DND-41 (cell line): ENCODE results near the gene DNAAF9.

Source experiments
- ATAC-seq: fragments of 200-7000 bp; cut with Tn5 transposase; 3 replicates; pipeline ENCODE4 v1.9.1; 2021; ENCODE audit warnings: low read depth; ENCODE audit not compliant: insufficient read depth
- DNase-seq: peaks from one replicate; pipeline ENCODE4 v3.0.0-alpha.2; 2020
- H2AFZ ChIP-seq: 2 replicates; pipeline ENCODE4 v1.6.0; 2012; ENCODE audit warnings: low read depth, low read length
- H3K27ac ChIP-seq: 2 replicates; pipeline ENCODE4 v1.5.1; 2012; ENCODE audit warnings: low read length, inconsistent platforms
- H3K27me3 ChIP-seq: fragments of 200-600 bp; sonication (generic); 2 replicates; pipeline ENCODE4 v1.6.0; 2012; ENCODE audit warnings: low read length, mild to moderate bottlenecking, inconsistent platforms; ENCODE audit not compliant: insufficient read depth, poor library complexity
- H3K36me3 ChIP-seq: 2 replicates; pipeline ENCODE4 v1.5.1; 2012; ENCODE audit warnings: low read length, inconsistent platforms; ENCODE audit not compliant: insufficient read depth
- H3K4me1 ChIP-seq: 2 replicates; pipeline ENCODE4 v1.5.1; 2012; ENCODE audit warnings: mild to moderate bottlenecking, low read length; ENCODE audit not compliant: insufficient read depth
- H3K4me2 ChIP-seq: 2 replicates; pipeline ENCODE4 v1.6.0; 2012; ENCODE audit warnings: mild to moderate bottlenecking, moderate library complexity, low read length, inconsistent platforms; ENCODE audit not compliant: insufficient read depth
- H3K4me3 ChIP-seq, 2 experiments: fragments of 200-600 bp in 1 of 2; shearing (Covaris generic) in 1 of 2; 2 replicates each; pipeline ENCODE4 v1.5.1; 2012 to 2016; ENCODE audit warnings: inconsistent platforms in 2 of 2, low read length in 2 of 2, mild to moderate bottlenecking in 2 of 2, low read depth in 1 of 2, moderate library complexity in 1 of 2
- H3K79me2 ChIP-seq: 2 replicates; pipeline ENCODE4 v1.6.0; 2012; ENCODE audit warnings: low read length, inconsistent platforms; ENCODE audit not compliant: insufficient read depth
- H3K9ac ChIP-seq: 2 replicates; pipeline ENCODE4 v1.6.0; 2012; ENCODE audit warnings: low read depth, mild to moderate bottlenecking, inconsistent platforms, low read length, moderate library complexity
- H3K9me3 ChIP-seq: 2 replicates; pipeline ENCODE4 v1.5.1; 2012; ENCODE audit warnings: low read length, moderate library complexity, mild to moderate bottlenecking, inconsistent platforms; ENCODE audit not compliant: insufficient read depth, severe bottlenecking
- H4K20me1 ChIP-seq: 2 replicates; pipeline ENCODE4 v1.6.0; 2012; ENCODE audit warnings: low read length; ENCODE audit not compliant: insufficient read depth
- EZH2 ChIP-seq: IDR thresholded peaks from 3 replicates; pipeline ENCODE4 v1.6.1; 2012; ENCODE audit warnings: borderline replicate concordance, low read depth, mild to moderate bottlenecking, moderate library complexity, low read length, inconsistent platforms; ENCODE audit not compliant: severe bottlenecking
- TF ChIP-seq, protein P1 (sequence below): IDR thresholded peaks from 2 replicates; pipeline ENCODE4 v1.5.1; 2012; ENCODE audit warnings: borderline replicate concordance, low read length, moderate library complexity, mild to moderate bottlenecking; ENCODE audit not compliant: poor library complexity, severe bottlenecking; ENCODE audit errors: extremely low read depth

Gene DNAAF9

DNA sequence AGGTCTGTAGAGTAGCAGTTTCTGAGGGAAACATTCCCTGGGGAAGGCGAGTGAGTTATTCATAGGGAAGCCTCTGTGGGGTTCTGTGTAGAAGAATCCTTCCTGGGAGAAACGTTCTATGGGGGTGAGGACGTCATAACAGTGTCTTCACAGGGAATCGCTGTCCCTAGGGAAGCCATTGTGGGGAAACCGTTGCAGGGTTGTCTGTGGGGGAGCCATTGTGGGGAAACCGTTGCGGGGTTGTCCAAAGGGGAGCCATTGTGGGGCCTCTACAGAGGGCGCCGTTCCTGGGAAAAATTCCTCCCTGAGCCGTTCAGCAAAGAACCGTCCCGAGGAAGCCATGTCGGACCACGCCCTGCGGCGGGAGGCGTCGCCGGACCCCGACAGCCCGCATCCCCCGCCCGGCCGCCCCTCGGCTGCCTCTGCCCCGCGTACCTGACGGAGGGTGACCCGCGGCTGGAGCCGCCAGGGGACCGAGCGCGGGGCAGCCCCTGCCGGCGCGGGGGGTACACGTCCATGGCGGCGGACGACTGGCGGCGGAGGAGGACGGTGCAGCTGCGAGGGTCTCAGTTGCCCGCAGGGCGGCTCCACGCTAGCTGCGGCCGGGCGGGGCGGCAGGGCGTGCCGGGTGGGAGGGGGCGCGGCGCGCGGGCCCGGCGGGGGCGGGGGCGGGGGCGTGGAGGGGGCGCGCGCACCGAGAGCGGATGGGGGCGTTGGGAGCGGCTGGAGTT is at the start of gene DNAAF9:
Gene DNAAF9 (minus strand): TSS at position 630 of the 731 bp plus-strand sequence. CDS start 112 bp downstream, at position 518.
- H3K27me3 ChIP-seq = peaks cover 64% of the 10 kb centered on the region
- H4K20me1 ChIP-seq = no peaks in the 10 kb centered on the region; the same call in 1 of the 2 replicates
- peaks cover 6% of the 10 kb centered on the region for H3K4me1 ChIP-seq
- H3K79me2 ChIP-seq = no peaks in the 10 kb centered on the region
- H3K4me3 ChIP-seq = peak within 1 kb of the TSS in 1 of 2 experiments; percentile 49; a peak in 2 of 4 replicates
- no peaks in the 10 kb centered on the region for H3K9me3 ChIP-seq
- no peaks in the 10 kb centered on the region for H3K36me3 ChIP-seq
- TF ChIP-seq, protein P1, sequence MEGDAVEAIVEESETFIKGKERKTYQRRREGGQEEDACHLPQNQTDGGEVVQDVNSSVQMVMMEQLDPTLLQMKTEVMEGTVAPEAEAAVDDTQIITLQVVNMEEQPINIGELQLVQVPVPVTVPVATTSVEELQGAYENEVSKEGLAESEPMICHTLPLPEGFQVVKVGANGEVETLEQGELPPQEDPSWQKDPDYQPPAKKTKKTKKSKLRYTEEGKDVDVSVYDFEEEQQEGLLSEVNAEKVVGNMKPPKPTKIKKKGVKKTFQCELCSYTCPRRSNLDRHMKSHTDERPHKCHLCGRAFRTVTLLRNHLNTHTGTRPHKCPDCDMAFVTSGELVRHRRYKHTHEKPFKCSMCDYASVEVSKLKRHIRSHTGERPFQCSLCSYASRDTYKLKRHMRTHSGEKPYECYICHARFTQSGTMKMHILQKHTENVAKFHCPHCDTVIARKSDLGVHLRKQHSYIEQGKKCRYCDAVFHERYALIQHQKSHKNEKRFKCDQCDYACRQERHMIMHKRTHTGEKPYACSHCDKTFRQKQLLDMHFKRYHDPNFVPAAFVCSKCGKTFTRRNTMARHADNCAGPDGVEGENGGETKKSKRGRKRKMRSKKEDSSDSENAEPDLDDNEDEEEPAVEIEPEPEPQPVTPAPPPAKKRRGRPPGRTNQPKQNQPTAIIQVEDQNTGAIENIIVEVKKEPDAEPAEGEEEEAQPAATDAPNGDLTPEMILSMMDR = no peak
- no peak for TF ChIP-seq EZH2
- no peak within 1 kb of the TSS for H3K27ac ChIP-seq
- H3K4me2 ChIP-seq = peak within 1 kb of the TSS; percentile 63
- peak within 1 kb of the TSS; percentile 54 for H2AFZ ChIP-seq
- H3K9ac ChIP-seq = no peak within 1 kb of the TSS
- DNase-seq = peak; percentile 42
- ATAC-seq = peak; percentile 73

DNA sequence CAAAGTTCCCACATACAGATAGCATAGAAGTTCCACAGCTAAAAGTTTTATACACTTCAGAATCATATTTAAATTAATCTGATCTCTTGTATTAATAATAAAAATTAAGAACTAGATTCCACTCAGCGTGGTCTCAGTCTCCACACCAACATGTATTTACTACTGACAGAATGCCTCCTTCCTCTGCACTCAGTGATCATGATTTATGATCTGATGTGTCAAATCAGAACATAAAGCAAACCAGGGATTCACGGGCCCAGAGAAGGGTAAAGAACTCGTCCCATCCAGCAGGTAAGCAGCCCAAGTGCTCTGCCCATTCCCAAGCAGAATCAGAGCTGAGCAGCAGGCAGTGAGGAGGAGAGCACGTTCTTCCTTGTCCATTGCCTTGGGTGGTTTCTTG is 49.2 kb upstream of the DNAAF9 start:
- Histone ChIP-seq H3K27ac (no peak overlapping the region), H3K4me3 (no peak overlapping the region), H3K9ac (no peak overlapping the region), H3K4me1 (no peaks in the 10 kb centered on the region), H2AFZ (no peak overlapping the region), H3K79me2 (no peaks in the 10 kb centered on the region), H3K36me3 (no peaks in the 10 kb centered on the region), H3K4me2 (no peak overlapping the region), H3K27me3 (peaks cover 33% of the 10 kb centered on the region), H3K9me3 (no peaks in the 10 kb centered on the region), H4K20me1 (no peaks in the 10 kb centered on the region)
- no peak for ATAC-seq
- TF ChIP-seq EZH2 = no peak
- TF ChIP-seq, protein P1 = no peak
- DNase-seq = no peak

DNA sequence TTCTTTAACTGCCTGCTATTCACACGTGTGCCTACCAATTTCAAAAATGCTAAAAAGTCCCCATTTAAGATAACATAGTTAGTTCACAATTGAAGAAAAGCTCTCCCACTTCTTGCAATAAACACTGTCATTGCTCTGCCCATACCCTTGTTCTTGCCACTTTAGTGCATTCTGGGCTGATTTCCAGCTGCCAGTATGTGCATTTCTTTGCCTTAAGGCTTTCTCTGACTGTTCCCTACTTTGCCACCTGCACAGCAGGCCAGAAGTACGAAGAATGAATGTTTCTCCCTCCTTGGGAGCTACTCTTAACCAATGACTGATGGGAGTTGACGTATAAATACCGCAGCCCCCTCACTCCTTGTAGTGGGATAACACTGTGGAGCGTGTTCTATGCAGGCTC is 47.4 kb upstream of the DNAAF9 start:
- H3K9me3 ChIP-seq = no peaks in the 10 kb centered on the region
- H2AFZ ChIP-seq = no peak overlapping the region
- H3K27ac ChIP-seq = no peak overlapping the region
- no peak overlapping the region for H3K4me2 ChIP-seq
- H4K20me1 ChIP-seq = no peaks in the 10 kb centered on the region
- H3K4me1 ChIP-seq = no peaks in the 10 kb centered on the region
- no peak for DNase-seq
- H3K4me3 ChIP-seq = no peak overlapping the region
- no peaks in the 10 kb centered on the region for H3K79me2 ChIP-seq
- no peak overlapping the region for H3K9ac ChIP-seq
- H3K27me3 ChIP-seq = peaks cover 33% of the 10 kb centered on the region
- H3K36me3 ChIP-seq = no peaks in the 10 kb centered on the region
- TF ChIP-seq, protein P1 = no peak
- TF ChIP-seq EZH2 = no peak
- no peak for ATAC-seq
